ENCODE measurements around the gene WBP1.

WBP1 gene

GRCh38 chr2:74502720-74503505 is 44.7 kb downstream of the WBP1 start:
- no peak for TF ChIP-seq ZFP3 (CRISPR knock-in tag; IDR thresholded peaks at IDR 0.05)
- no peak for TF ChIP-seq ISL1 (CRISPR knock-in tag; IDR thresholded peaks at IDR 0.05)
- no peak for TF ChIP-seq ZNF70 (CRISPR knock-in tag; IDR thresholded peaks at IDR 0.05)
- TF ChIP-seq TOX (CRISPR knock-in tag; IDR thresholded peaks at IDR 0.05; ENCODE audit: borderline replicate concordance), result no peak
- no peak for TF ChIP-seq TCF4 (CRISPR knock-in tag; IDR thresholded peaks at IDR 0.05; ENCODE audit: borderline replicate concordance)
- no peak for TF ChIP-seq ZFP30 (CRISPR knock-in tag; IDR thresholded peaks at IDR 0.05)
- TF ChIP-seq OSR1 (CRISPR knock-in tag; IDR thresholded peaks at IDR 0.05), result no peak
- no peak for TF ChIP-seq GLIS3 (CRISPR knock-in tag; IDR thresholded peaks at IDR 0.05)
- TF ChIP-seq POU6F1 (CRISPR knock-in tag; IDR thresholded peaks at IDR 0.05; ENCODE audit: borderline replicate concordance, low read depth), result no peak
- no peak for ATAC-seq

GRCh38 chr2:74503506-74504475 is 45.6 kb downstream of the WBP1 start:
- no peak for ATAC-seq
- TF ChIP-seq SNAI2 (CRISPR knock-in tag; IDR thresholded peaks at IDR 0.05) (no peak), TSHZ2 (CRISPR knock-in tag; IDR thresholded peaks at IDR 0.05) (no peak), BACH2 (CRISPR knock-in tag; IDR thresholded peaks at IDR 0.05; ENCODE audit: borderline replicate concordance) (no peak)

- no peak for TF ChIP-seq ARNTL (CRISPR knock-in tag; IDR thresholded peaks at IDR 0.05; ENCODE audit: borderline replicate concordance, low read depth)
- TF ChIP-seq POU6F1 (CRISPR knock-in tag; IDR thresholded peaks at IDR 0.05; ENCODE audit: borderline replicate concordance, low read depth), result no peak
- no peak for TF ChIP-seq ZNF8 (CRISPR knock-in tag; IDR thresholded peaks at IDR 0.05)
- TF ChIP-seq CSRNP3 (CRISPR knock-in tag; IDR thresholded peaks at IDR 0.05), result no peak
- no peak for TF ChIP-seq TSHZ2 (CRISPR knock-in tag; IDR thresholded peaks at IDR 0.05)
- TF ChIP-seq ZC3H10 (CRISPR knock-in tag; IDR thresholded peaks at IDR 0.05), result no peak
- no peak for ATAC-seq
These were observed 46.4 kb downstream of the WBP1 start for GRCh38 chr2:74504591-74504990.
